Measurements from ENCODE around the gene CACNB4.

The CACNB4 gene

DNA sequence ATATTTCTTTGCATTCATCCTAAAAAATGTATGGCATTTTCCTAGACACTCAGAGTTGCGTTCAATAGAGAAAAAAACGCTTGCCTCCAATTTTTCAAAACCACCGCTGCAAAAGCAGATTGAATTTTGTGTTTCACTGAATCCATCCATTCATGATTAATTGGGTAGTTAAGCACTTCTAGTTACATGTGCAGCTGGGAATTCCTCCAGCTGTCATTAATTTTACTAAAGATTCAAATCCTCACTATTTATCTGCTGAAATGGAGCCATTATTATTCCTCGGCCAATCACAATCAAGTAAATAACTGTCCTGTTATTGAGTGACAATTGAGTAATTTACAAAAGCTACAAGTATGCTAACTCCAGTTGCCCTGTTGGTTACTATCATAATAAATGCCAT, 194.8 kb downstream of the CACNB4 start:
- H3K4me3 ChIP-seq (ENCODE audit: low read depth in 1 of 2, low read length in 1 of 2), result no peak overlapping the region
- TF ChIP-seq, protein P1, sequence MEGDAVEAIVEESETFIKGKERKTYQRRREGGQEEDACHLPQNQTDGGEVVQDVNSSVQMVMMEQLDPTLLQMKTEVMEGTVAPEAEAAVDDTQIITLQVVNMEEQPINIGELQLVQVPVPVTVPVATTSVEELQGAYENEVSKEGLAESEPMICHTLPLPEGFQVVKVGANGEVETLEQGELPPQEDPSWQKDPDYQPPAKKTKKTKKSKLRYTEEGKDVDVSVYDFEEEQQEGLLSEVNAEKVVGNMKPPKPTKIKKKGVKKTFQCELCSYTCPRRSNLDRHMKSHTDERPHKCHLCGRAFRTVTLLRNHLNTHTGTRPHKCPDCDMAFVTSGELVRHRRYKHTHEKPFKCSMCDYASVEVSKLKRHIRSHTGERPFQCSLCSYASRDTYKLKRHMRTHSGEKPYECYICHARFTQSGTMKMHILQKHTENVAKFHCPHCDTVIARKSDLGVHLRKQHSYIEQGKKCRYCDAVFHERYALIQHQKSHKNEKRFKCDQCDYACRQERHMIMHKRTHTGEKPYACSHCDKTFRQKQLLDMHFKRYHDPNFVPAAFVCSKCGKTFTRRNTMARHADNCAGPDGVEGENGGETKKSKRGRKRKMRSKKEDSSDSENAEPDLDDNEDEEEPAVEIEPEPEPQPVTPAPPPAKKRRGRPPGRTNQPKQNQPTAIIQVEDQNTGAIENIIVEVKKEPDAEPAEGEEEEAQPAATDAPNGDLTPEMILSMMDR (IDR thresholded peaks at IDR 0.05), result no peak

DNA sequence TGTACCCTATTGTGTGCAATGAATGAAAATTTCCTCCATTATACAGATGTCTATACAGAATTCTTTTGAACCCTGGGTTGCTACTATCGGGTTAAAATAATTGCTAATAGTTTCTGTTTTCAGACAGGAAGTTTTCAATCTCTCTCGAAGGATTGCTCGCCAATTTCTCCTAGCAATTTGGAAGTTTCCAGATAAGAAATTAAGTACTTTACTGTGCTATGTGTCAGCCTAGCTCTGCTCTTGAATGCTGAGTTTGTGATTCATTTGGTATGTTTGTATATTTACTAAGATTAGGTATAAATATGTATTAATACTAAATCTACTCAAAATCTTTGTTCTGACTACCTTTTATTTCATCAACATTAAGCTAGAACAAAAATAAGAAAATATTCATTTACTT, 196.0 kb downstream of the CACNB4 start:
- Histone ChIP-seq H3K36me3 (no peaks in the 10 kb centered on the region), H3K4me1 (ENCODE audit: control insufficient read depth in 1 of 2, insufficient read depth in 1 of 2, low read depth in 1 of 2, low read length in 1 of 2) (peaks cover 6 to 8% of the 10 kb centered on the region in 2 experiments), H3K9me3 (no peaks in the 10 kb centered on the region), H3K27me3 (no peaks in the 10 kb centered on the region), H3K27ac (no peak overlapping the region), H3K4me3 (ENCODE audit: low read depth in 1 of 2, low read length in 1 of 2) (no peak overlapping the region)
- TF ChIP-seq, protein P1 (IDR thresholded peaks at IDR 0.05), result no peak

More for the DNA sequence above, 194.8 kb downstream of the CACNB4 start:
- no peaks in the 10 kb centered on the region for H3K36me3 ChIP-seq
- peaks cover 6 to 8% of the 10 kb centered on the region in 2 experiments for H3K4me1 ChIP-seq (ENCODE audit: control insufficient read depth in 1 of 2, insufficient read depth in 1 of 2, low read depth in 1 of 2, low read length in 1 of 2)
- H3K9me3 ChIP-seq, result no peaks in the 10 kb centered on the region
- no peak overlapping the region for H3K27ac ChIP-seq
- no peaks in the 10 kb centered on the region for H3K27me3 ChIP-seq

DNA sequence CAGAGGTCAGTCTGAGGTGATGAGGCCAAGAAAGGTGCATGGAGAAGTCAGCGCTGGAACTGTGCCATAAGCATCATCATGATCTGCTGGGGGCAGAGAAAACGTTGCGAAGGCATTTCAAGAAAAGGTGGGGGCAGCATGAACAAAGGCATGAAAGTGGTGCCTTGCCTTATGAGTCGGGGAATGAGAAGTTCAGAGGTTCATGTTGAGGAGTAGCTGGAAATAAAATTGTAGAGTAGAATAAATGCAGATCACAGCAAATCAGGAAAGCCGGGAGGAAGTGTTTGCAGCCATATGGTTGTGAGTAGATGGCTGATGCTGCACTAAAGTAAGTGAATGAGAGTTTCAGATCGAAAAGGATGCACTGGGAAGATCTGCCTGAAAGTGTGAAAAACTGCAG, 198.5 kb downstream of the CACNB4 start:
- Histone ChIP-seq H3K27ac (no peak overlapping the region), H3K4me3 (ENCODE audit: low read depth in 1 of 2, low read length in 1 of 2) (no peak overlapping the region), H3K27me3 (no peaks in the 10 kb centered on the region), H3K9me3 (no peaks in the 10 kb centered on the region), H3K4me1 (ENCODE audit: control insufficient read depth in 1 of 2, insufficient read depth in 1 of 2, low read depth in 1 of 2, low read length in 1 of 2) (peaks cover 6 to 8% of the 10 kb centered on the region in 2 experiments), H3K36me3 (no peaks in the 10 kb centered on the region)
- TF ChIP-seq, protein P1 (IDR thresholded peaks at IDR 0.05), result no peak

DNA sequence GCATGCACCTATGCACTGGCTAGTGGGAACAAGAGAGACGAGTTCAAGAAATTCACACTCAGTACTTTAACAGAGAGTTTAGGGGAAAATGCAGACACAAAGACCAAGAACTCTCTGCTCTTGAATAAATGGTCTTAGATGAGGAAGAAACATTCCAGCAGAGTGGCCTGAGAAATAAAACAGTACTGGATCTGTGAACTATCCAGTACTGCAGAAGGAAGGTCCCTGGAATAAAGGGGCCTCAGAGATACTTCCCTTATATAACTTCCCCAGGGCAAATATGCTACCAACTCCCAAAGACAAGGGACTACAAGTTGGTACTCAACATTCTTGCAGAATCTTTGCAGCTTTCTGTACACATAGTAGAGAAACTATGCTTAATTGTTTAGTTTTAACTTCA, 199.7 kb downstream of the CACNB4 start:
- no peaks in the 10 kb centered on the region for H3K36me3 ChIP-seq
- H3K4me3 ChIP-seq (ENCODE audit: low read depth in 1 of 2, low read length in 1 of 2), result no peak overlapping the region
- TF ChIP-seq, protein P1 (IDR thresholded peaks at IDR 0.05), result no peak
- no peak overlapping the region for H3K27ac ChIP-seq
- no peaks in the 10 kb centered on the region for H3K27me3 ChIP-seq
- no peaks in the 10 kb centered on the region for H3K9me3 ChIP-seq
- H3K4me1 ChIP-seq (ENCODE audit: control insufficient read depth in 1 of 2, insufficient read depth in 1 of 2, low read depth in 1 of 2, low read length in 1 of 2), result no peaks in the 10 kb centered on the region

DNA sequence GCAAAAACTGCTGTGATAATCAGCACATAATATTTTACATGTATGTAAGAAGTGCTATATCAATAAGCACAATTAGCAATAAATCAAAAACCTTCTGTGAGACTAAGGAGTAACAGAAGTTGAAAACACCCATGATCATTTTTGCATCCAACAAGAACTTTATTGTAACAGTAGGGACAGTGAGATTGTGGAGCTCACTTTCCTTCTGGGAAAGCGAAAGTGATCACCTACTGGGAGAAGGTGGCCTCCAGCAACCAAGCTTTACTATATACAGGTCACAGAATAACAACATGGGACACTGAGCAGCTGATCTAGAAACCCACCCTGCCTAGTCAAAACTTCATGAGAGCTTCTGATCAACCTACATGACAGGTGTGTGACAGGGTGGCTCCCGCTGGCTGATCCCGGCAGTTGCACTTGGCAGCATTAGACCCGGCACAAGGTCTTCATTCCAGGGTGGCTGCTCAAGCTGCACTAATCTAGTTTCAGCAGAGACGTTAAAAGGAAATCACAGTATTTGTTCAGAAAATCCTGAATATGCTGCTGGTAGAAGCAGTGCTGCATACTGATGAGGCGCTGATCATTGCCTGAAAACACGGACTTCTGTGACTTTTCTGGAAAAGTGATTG, 207.2 kb downstream of the CACNB4 start:
- Histone ChIP-seq H3K27ac (no peak overlapping the region), H3K4me1 (ENCODE audit: control insufficient read depth in 1 of 2, insufficient read depth in 1 of 2, low read depth in 1 of 2, low read length in 1 of 2) (no peaks in the 10 kb centered on the region), H3K36me3 (no peaks in the 10 kb centered on the region), H3K27me3 (no peaks in the 10 kb centered on the region), H3K4me3 (ENCODE audit: low read depth in 1 of 2, low read length in 1 of 2) (no peak overlapping the region), H3K9me3 (no peaks in the 10 kb centered on the region)
- TF ChIP-seq, protein P1 (IDR thresholded peaks at IDR 0.05), result no peak

Data from neutrophil (primary cell).